GM21825 (cell line): Measurements from ENCODE around the gene CPNE9.

Experiments
- ATAC-seq: cut with Tn5 transposase; IDR thresholded peaks from one replicate; pipeline ENCODE4 v1.9.1; 2021; ENCODE audit warnings: mild to moderate bottlenecking, moderate library complexity; ENCODE audit not compliant: unreplicated experiment

The CPNE9 gene

GRCh38 chr3:9744162-9744561 lies 40.5 kb downstream of the CPNE9 start:
- ATAC-seq, result no peak

- no peak for ATAC-seq
Measured at GRCh38 chr3:9745521-9745920, 41.9 kb downstream of the CPNE9 start.

GRCh38 chr3:9746330-9746729 lies 42.7 kb downstream of the CPNE9 start:
- ATAC-seq, result no peak

GRCh38 chr3:9747267-9747666 lies 43.6 kb downstream of the CPNE9 start:
- no peak for ATAC-seq

- no peak for ATAC-seq
Measured at GRCh38 chr3:9748031-9748430, 44.4 kb downstream of the CPNE9 start.

- no peak for ATAC-seq
Measured at GRCh38 chr3:9749296-9749644, 45.6 kb downstream of the CPNE9 start.

GRCh38 chr3:9749645-9750555 lies 46.3 kb downstream of the CPNE9 start, which contains the start of gene OGG1:
OGG1 (plus strand) TSS chr3:9749952; CDS start chr3:9750287, 335 bp downstream.
- ATAC-seq, result peak; percentile 90

- no peak for ATAC-seq
Measured at GRCh38 chr3:9750556-9751411, 47.2 kb downstream of the CPNE9 start.

- ATAC-seq, result no peak
Measured at GRCh38 chr3:9754678-9755077, 51.0 kb downstream of the CPNE9 start.

- no peak for ATAC-seq
Measured at GRCh38 chr3:9757427-9757826, 53.8 kb downstream of the CPNE9 start.

- ATAC-seq, result no peak
Measured at GRCh38 chr3:9760779-9761505, 57.3 kb downstream of the CPNE9 start.

- no peak for ATAC-seq
Measured at GRCh38 chr3:9761919-9762318, 58.3 kb downstream of the CPNE9 start.

GRCh38 chr3:9762871-9763270 lies 59.2 kb downstream of the CPNE9 start:
- no peak for ATAC-seq

GRCh38 chr3:9765865-9766264 lies 62.2 kb downstream of the CPNE9 start:
- ATAC-seq, result no peak

GRCh38 chr3:9767418-9767817 lies 63.8 kb downstream of the CPNE9 start:
- ATAC-seq, result no peak

- ATAC-seq, result no peak
Measured at GRCh38 chr3:9768141-9768775, 64.6 kb downstream of the CPNE9 start.

- ATAC-seq, result no peak
Measured at GRCh38 chr3:9769012-9769411, 65.4 kb downstream of the CPNE9 start.

GRCh38 chr3:9769426-9770275 lies 66.0 kb downstream of the CPNE9 start, which contains the start of gene CAMK1:
CAMK1 (minus strand) TSS chr3:9769947; CDS start chr3:9767749, 2,198 bp downstream.
- ATAC-seq, result no peak

GRCh38 chr3:9770276-9770812 lies 66.7 kb downstream of the CPNE9 start:
- no peak for ATAC-seq
